Gastrocnemius medialis (tissue), 4 donors: Measurements from ENCODE around the gene HLA-A. TPM values are rescaled to one million over a fixed set of nuclear protein-coding genes. Genes with fewer than 3 reads are reported as not detected.
A peak's percentile ranks its signal among the peaks of the same experiment; 100 is the strongest.

Source experiments
- ATAC-seq, 2 donors: fragments of 150-250 bp; one replicate each; pipeline ENCODE4 v1.9.1; 2016
- DNase-seq, 2 donors: peaks; one replicate each; pipeline ENCODE4 v3.0.0-alpha.2; 2019
- H3K27ac ChIP-seq, 4 donors: fragments of 200-600 bp; sonication (generic); 1 replicate in 1 of 4; 2 replicates in 3 of 4; pipeline ENCODE4 v1.5.1; 2016 to 2018; ENCODE audit warnings: mild to moderate bottlenecking in 2 of 4, moderate library complexity in 1 of 4
- H3K27me3 ChIP-seq, 3 donors: fragments of 200-600 bp; sonication (generic) in 2 of 3; 1 replicate in 1 of 3; 2 replicates in 2 of 3; pipeline versions ENCODE4 v1.5.1 to v1.6.0; 2016 to 2019; ENCODE audit warnings: mild to moderate bottlenecking in 1 of 3, moderate library complexity in 1 of 3
- H3K36me3 ChIP-seq, 2 donors: fragments of 200-600 bp; sonication (generic) in 1 of 2; one replicate each; pipeline ENCODE4 v1.5.1; 2017 to 2018
- H3K4me1 ChIP-seq, 2 donors: fragments of 200-600 bp; sonication (generic) in 1 of 2; one replicate each; pipeline ENCODE4 v1.5.1; 2016 to 2017; ENCODE audit warnings: mild to moderate bottlenecking in 2 of 2
- H3K4me3 ChIP-seq, 4 donors: fragments of 200-600 bp; sonication (generic) in 3 of 4; 1 replicate in 1 of 4; 2 replicates in 3 of 4; pipeline ENCODE4 v1.5.1; 2016 to 2019; ENCODE audit warnings: mild to moderate bottlenecking in 2 of 4
- H3K9me3 ChIP-seq, 3 donors: fragments of 200-600 bp; sonication (generic) in 2 of 3; 1 replicate in 1 of 3; 2 replicates in 2 of 3; pipeline ENCODE4 v1.5.1; 2016 to 2019
- POLR2A ChIP-seq, 2 donors: fragments of 450-650 bp; IDR thresholded peaks; one replicate each; pipeline ENCODE4 v1.6.1; 2017; ENCODE audit warnings: antibody characterized with exemption in 2 of 2, mild to moderate bottlenecking in 2 of 2, moderate library complexity in 2 of 2
- in situ Hi-C, 4 donors: fragments of 200-750 bp; cut with MboI; loops; one replicate each; pipeline versions ENCODE4 v1.15.0 to v1.8.0; 2017; ENCODE audit warnings: low sequenced_read_pairs in 4 of 4
- intact Hi-C: fragments of 100-400 bp; cut with DNase I; formaldehyde crosslinking; loops from one replicate; pipeline ENCODE4 v1.15.1; 2023; ENCODE audit warnings: low total_unique reads
- total RNA-seq, 4 donors: library from RNA; depleted of rRNA; stranded (reverse); fragments of >200 nt; gene quantifications; one replicate each; pipeline versions ENCODE4 v1.1.0 to v1.2.3, GENCODE V29; 2016
- TF ChIP-seq, protein P1 (sequence below), 5 experiments: fragments of 450-650 bp in 3 of 5; fragments of 200-600 bp in 2 of 5; sonication (generic) in 2 of 5; IDR thresholded peaks in 4 of 5; conservative IDR thresholded peaks in 1 of 5; 1 replicate in 4 of 5; 2 replicates in 1 of 5; pipeline ENCODE4 v1.5.1; 2016 to 2019; ENCODE audit warnings: antibody characterized with exemption in 5 of 5, mild to moderate bottlenecking in 3 of 5, moderate library complexity in 3 of 5

Gene HLA-A
- total RNA-seq, 4 donors from 2014 or later = 149 to 161 (median 154) TPM

- in situ Hi-C loops = no loop called here
- Histone ChIP-seq H3K27ac (peak overlapping the region; percentile 86 to 92 (median 87)), H3K4me1 (peaks cover 38 to 54% of the 10 kb centered on the region in 2 donors), H3K9me3 (no peaks in the 10 kb centered on the region), H3K27me3 (no peaks in the 10 kb centered on the region), H3K36me3 (no peaks in the 10 kb centered on the region), H3K4me3 (peak overlapping the region; percentile 44 to 58 (median 55))
- no peak for DNase-seq
- TF ChIP-seq, protein P1, sequence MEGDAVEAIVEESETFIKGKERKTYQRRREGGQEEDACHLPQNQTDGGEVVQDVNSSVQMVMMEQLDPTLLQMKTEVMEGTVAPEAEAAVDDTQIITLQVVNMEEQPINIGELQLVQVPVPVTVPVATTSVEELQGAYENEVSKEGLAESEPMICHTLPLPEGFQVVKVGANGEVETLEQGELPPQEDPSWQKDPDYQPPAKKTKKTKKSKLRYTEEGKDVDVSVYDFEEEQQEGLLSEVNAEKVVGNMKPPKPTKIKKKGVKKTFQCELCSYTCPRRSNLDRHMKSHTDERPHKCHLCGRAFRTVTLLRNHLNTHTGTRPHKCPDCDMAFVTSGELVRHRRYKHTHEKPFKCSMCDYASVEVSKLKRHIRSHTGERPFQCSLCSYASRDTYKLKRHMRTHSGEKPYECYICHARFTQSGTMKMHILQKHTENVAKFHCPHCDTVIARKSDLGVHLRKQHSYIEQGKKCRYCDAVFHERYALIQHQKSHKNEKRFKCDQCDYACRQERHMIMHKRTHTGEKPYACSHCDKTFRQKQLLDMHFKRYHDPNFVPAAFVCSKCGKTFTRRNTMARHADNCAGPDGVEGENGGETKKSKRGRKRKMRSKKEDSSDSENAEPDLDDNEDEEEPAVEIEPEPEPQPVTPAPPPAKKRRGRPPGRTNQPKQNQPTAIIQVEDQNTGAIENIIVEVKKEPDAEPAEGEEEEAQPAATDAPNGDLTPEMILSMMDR (IDR thresholded peaks at IDR 0.05 in 4 of 5, conservative IDR thresholded peaks at IDR 0.05 in 1 of 5) = no peak
- TF ChIP-seq POLR2A (IDR thresholded peaks at IDR 0.05) = no peak
- ATAC-seq = no peak
- intact Hi-C loops = loop anchor here (2.0 kb wide), 1 partner anchor 102 kb away; the partner anchor contains the start of gene PPP1R11
These were observed 22.2 kb downstream of the HLA-A start for GRCh38 chr6:29964518-29964886.

DNA sequence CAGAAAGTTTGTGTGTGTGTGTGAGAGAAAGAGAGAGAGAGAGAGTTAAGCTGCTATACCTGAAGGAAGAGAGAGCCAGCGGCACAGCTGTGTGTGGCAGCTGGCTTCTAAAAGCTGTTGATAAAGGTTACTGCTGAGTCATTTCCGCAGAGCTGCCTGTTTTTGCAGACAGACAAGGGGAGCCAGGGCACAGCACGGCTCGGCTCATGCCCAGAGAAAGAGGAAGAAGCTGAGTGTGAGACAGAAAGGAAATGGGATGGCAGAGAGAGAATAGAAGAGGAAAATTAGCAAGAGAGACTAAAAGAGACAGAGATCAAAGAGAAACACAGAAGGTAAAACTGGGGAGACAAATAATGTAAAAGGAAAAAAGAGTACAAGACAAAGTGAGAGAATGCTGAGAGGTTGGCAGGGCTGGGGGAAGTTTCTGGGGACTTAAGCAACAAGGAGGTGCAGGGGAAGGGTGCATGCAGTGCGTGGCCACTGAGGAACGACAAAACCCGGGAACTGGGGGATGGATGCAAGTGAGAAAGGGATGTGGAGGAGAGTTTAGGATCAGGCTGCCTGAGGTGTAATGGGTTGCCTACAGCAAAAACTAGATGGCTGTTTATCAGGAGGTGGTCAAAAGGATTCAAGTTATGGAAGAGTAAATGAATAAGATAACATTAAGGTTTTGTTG lies 22.7 kb downstream of the HLA-A start:
- intact Hi-C loops (loop anchor here (2.0 kb wide), 1 partner anchor 102 kb away; the partner anchor contains the start of gene PPP1R11), in situ Hi-C loops (no loop called here)
- DNase-seq = peak; percentile 82 to 87
- Histone ChIP-seq H3K4me3 (peak overlapping the region; percentile 44 to 58 (median 55)), H3K9me3 (no peaks in the 10 kb centered on the region), H3K27me3 (no peaks in the 10 kb centered on the region), H3K27ac (peak overlapping the region; percentile 86 to 92 (median 87)), H3K36me3 (no peaks in the 10 kb centered on the region), H3K4me1 (peaks cover 38 to 54% of the 10 kb centered on the region in 2 donors)
- peak; percentile 63 to 71 for TF ChIP-seq POLR2A (IDR thresholded peaks at IDR 0.05)
- TF ChIP-seq, protein P1 (IDR thresholded peaks at IDR 0.05 in 4 of 5, conservative IDR thresholded peaks at IDR 0.05 in 1 of 5) = no peak
- peak; percentile 92 for ATAC-seq

DNA sequence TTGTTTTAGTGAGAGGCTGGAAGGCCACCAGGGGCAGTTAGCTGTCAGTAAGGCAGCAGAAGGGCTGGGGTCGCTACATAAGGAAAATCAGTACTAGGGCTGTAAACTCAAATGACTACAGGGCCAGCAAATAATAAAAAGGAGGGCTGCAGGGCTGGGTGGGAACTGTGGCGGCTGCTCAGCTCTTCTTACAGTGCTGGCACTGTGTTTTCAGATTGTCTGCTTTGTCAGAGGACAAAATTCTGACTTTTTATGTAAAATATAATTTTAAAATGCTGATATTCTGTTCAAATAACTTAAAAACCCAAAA lies 23.2 kb downstream of the HLA-A start:
- in situ Hi-C loops = no loop called here
- no peaks in the 10 kb centered on the region for H3K9me3 ChIP-seq
- H3K27me3 ChIP-seq = no peaks in the 10 kb centered on the region
- no peak for DNase-seq
- peaks cover 38 to 54% of the 10 kb centered on the region in 2 donors for H3K4me1 ChIP-seq
- peak overlapping the region; percentile 44 to 58 (median 55) for H3K4me3 ChIP-seq
- peak; percentile 10 to 28 for ATAC-seq
- intact Hi-C loops = loop anchor here (2.0 kb wide), 1 partner anchor 101 kb away; the partner anchor contains the start of gene PPP1R11
- no peaks in the 10 kb centered on the region for H3K36me3 ChIP-seq
- TF ChIP-seq, protein P1 (IDR thresholded peaks at IDR 0.05 in 4 of 5, conservative IDR thresholded peaks at IDR 0.05 in 1 of 5) = no peak
- no peak for TF ChIP-seq POLR2A (IDR thresholded peaks at IDR 0.05)
- peak overlapping the region; percentile 86 to 92 (median 87) for H3K27ac ChIP-seq

DNA sequence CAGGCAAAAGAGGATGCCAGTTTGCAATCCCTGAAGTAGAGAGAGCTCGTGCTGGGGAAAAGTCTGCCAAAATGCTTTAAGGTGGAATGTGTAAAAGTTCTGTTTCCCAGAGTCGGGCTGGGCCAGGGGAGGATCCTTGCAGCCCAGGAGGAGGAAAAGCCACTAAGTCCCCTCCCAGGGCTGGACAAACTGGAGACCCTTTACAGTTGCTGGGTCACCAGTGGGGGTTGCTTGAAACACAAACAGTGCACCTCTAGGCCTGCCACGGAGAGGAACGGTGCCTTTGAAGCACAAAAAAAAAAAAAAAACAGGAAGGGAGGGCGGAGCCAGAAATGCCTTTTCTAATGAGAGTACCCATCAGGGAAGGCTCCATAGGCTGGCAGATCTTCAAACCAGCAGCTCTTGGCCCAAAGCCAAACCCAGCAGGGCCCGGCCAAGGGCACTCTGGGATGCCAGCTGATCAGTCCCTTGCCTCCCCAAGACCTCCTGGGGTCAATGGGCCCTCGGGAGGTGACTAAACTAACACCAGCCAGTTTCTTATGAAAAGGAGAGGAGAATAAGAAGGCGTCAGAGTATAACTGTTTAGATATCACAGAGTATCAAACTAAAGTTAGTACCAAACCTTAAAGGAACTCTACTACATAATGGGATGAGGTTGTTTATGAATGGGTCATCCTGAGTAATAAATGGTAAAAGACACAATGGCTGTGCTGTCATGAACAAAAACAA lies 23.7 kb downstream of the HLA-A start:
- TF ChIP-seq, protein P1 (IDR thresholded peaks at IDR 0.05 in 4 of 5, conservative IDR thresholded peaks at IDR 0.05 in 1 of 5) = no peak
- peak in 1 of 2 donors; percentile 7 for TF ChIP-seq POLR2A (IDR thresholded peaks at IDR 0.05)
- Histone ChIP-seq H3K9me3 (no peaks in the 10 kb centered on the region), H3K36me3 (no peaks in the 10 kb centered on the region), H3K27me3 (no peaks in the 10 kb centered on the region), H3K27ac (peak overlapping the region; percentile 86 to 92 (median 87)), H3K4me1 (peaks cover 38 to 54% of the 10 kb centered on the region in 2 donors), H3K4me3 (peak overlapping the region; percentile 44 to 58 (median 55))
- intact Hi-C loops (loop anchor here (2.0 kb wide), 1 partner anchor 101 kb away; the partner anchor contains the start of gene PPP1R11), in situ Hi-C loops (no loop called here)
- peak; percentile 64 to 66 for ATAC-seq
- DNase-seq = peak; percentile 65 to 80
